GM20431 (cell line): ENCODE results near the gene HOXA13.

Experiments used
- in situ Hi-C: fragments of 300-500 bp; cut with MseI, MboI; formaldehyde crosslinking; loops from one replicate; pipeline ENCODE4 v1.15.0; 2020; ENCODE audit warnings: low sequenced_read_pairs; ENCODE audit not compliant: unreplicated experiment

HOXA13 gene

GRCh38 chr7:27238979-27239386 is 39.1 kb upstream of the HOXA13 start:
- in situ Hi-C loops = no loop called here

GRCh38 chr7:27237735-27238334 is 37.9 kb upstream of the HOXA13 start:
- in situ Hi-C loops = no loop called here

- in situ Hi-C loops = no loop called here
These were observed 35.8 kb upstream of the HOXA13 start for GRCh38 chr7:27235387-27236311.

- in situ Hi-C loops = no loop called here
These were observed 29.6 kb upstream of the HOXA13 start for GRCh38 chr7:27229448-27229847.

GRCh38 chr7:27224983-27225934 is 25.4 kb upstream of the HOXA13 start:
- in situ Hi-C loops = loop anchor here (25.0 kb wide), 1 partner anchor 337 kb away; no protein-coding TSS in a partner anchor

GRCh38 chr7:27223941-27224575 is 24.2 kb upstream of the HOXA13 start:
- in situ Hi-C loops = loop anchor here (25.0 kb wide), 1 partner anchor 338 kb away; no protein-coding TSS in a partner anchor

GRCh38 chr7:27221201-27221797 is 21.4 kb upstream of the HOXA13 start:
- in situ Hi-C loops = loop anchor here (25.0 kb wide), 1 partner anchor 341 kb away; no protein-coding TSS in a partner anchor

GRCh38 chr7:27220440-27220955 is 20.6 kb upstream of the HOXA13 start:
- in situ Hi-C loops = loop anchor here (25.0 kb wide), 1 partner anchor 342 kb away; no protein-coding TSS in a partner anchor

GRCh38 chr7:27219821-27220220 is 19.9 kb upstream of the HOXA13 start:
- in situ Hi-C loops = loop anchor here (25.0 kb wide), 1 partner anchor 342 kb away; no protein-coding TSS in a partner anchor

GRCh38 chr7:27217951-27218350 is 18.1 kb upstream of the HOXA13 start:
- in situ Hi-C loops = loop anchor here (25.0 kb wide), 1 partner anchor 344 kb away; no protein-coding TSS in a partner anchor

- in situ Hi-C loops = loop anchor here (25.0 kb wide), 1 partner anchor 347 kb away; no protein-coding TSS in a partner anchor
These were observed 15.5 kb upstream of the HOXA13 start for GRCh38 chr7:27215356-27215755.

- in situ Hi-C loops = loop anchor here (25.0 kb wide), 1 partner anchor 348 kb away; no protein-coding TSS in a partner anchor
These were observed 14.5 kb upstream of the HOXA13 start for GRCh38 chr7:27214239-27214950.

- in situ Hi-C loops = loop anchor here (25.0 kb wide), 1 partner anchor 349 kb away; no protein-coding TSS in a partner anchor
These were observed 13.7 kb upstream of the HOXA13 start for GRCh38 chr7:27213433-27214238.

- in situ Hi-C loops = loop anchor here (25.0 kb wide), 1 partner anchor 350 kb away; no protein-coding TSS in a partner anchor
These were observed 12.9 kb upstream of the HOXA13 start for GRCh38 chr7:27212497-27213432.

- in situ Hi-C loops = loop anchor here (25.0 kb wide), 1 partner anchor 351 kb away; no protein-coding TSS in a partner anchor
These were observed 11.9 kb upstream of the HOXA13 start for GRCh38 chr7:27211764-27212204.

GRCh38 chr7:27211084-27211446 is 11.2 kb upstream of the HOXA13 start:
- in situ Hi-C loops = loop anchor here (25.0 kb wide), 1 partner anchor 351 kb away; no protein-coding TSS in a partner anchor
